Prostate gland (tissue), 2 donors: Measurements from ENCODE around the gene LAPTM4A. TPM values are rescaled to one million over a fixed set of nuclear protein-coding genes. Genes with fewer than 3 reads are reported as not detected.

Source experiments
- total RNA-seq, 2 donors: library from RNA; depleted of rRNA; stranded (reverse); fragments of >200 nt; gene quantifications; one replicate each; pipeline ENCODE4 v1.1.0, GENCODE V29; 2016

LAPTM4A gene
- total RNA-seq, 2 donors from 2014 or later, result 142 to 340 TPM

Other genes with a start within 250 kb of the LAPTM4A start
- gene TTC32, start 149.6 kb downstream of the LAPTM4A start, total RNA-seq, result 10 to 100 TPM; 16.6 to 20.6 TPM
- gene WDR35, start 61.5 kb downstream of the LAPTM4A start, total RNA-seq, result 10 to 100 TPM in 1 of 2 donors, 1 to 10 TPM in 1; 9.2 to 10.1 TPM
- 1 to 10 TPM; 1.2 to 2.9 TPM for gene MATN3, start 39.0 kb downstream of the LAPTM4A start, total RNA-seq
- gene SDC1, start 173.5 kb upstream of the LAPTM4A start, total RNA-seq, result 100 to 1,000 TPM; 103 to 167 TPM